ENCODE data around the gene RTEL1.

DNA sequence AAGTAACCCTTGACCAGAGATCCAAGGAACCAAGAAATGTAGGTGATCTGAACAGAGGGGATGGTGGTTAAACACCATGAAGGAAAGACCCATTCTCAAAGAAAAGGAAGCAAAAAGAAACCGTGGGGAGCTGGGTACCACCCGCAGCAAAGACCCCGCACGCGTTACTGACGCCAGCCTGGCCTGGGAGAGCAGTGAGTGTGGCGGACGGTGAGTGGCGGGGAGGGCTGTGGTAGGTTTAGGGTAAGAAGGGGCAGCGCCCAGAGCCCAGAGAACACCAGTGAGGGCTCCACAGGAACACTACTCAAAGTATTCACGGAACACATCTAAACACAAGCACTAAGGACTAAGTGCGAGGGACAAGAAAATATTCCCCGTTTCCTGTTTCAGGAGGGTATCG is 35.4 kb upstream of the RTEL1 start:
- TF ChIP-seq, protein P1, sequence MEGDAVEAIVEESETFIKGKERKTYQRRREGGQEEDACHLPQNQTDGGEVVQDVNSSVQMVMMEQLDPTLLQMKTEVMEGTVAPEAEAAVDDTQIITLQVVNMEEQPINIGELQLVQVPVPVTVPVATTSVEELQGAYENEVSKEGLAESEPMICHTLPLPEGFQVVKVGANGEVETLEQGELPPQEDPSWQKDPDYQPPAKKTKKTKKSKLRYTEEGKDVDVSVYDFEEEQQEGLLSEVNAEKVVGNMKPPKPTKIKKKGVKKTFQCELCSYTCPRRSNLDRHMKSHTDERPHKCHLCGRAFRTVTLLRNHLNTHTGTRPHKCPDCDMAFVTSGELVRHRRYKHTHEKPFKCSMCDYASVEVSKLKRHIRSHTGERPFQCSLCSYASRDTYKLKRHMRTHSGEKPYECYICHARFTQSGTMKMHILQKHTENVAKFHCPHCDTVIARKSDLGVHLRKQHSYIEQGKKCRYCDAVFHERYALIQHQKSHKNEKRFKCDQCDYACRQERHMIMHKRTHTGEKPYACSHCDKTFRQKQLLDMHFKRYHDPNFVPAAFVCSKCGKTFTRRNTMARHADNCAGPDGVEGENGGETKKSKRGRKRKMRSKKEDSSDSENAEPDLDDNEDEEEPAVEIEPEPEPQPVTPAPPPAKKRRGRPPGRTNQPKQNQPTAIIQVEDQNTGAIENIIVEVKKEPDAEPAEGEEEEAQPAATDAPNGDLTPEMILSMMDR (IDR thresholded peaks at IDR 0.05; ENCODE audit: poor library complexity, severe bottlenecking) = no peak
- no peak for TF ChIP-seq EZH2 (IDR thresholded peaks at IDR 0.05; ENCODE audit: borderline replicate concordance, insufficient read depth, low read length, poor library complexity, severe bottlenecking)
- no peak for TF ChIP-seq TAF1 (IDR thresholded peaks at IDR 0.05; ENCODE audit: low read depth)
- no peak for TF ChIP-seq RAD21 (conservative IDR thresholded peaks at IDR 0.05)
- TF ChIP-seq POLR2AphosphoS5 (IDR thresholded peaks at IDR 0.05) = no peak
- no peak for TF ChIP-seq SMC3 (conservative IDR thresholded peaks at IDR 0.05; ENCODE audit: poor library complexity)
- TF ChIP-seq EP300 (conservative IDR thresholded peaks at IDR 0.05; ENCODE audit: poor library complexity, severe bottlenecking) = no peak
- TF ChIP-seq, protein P2, sequence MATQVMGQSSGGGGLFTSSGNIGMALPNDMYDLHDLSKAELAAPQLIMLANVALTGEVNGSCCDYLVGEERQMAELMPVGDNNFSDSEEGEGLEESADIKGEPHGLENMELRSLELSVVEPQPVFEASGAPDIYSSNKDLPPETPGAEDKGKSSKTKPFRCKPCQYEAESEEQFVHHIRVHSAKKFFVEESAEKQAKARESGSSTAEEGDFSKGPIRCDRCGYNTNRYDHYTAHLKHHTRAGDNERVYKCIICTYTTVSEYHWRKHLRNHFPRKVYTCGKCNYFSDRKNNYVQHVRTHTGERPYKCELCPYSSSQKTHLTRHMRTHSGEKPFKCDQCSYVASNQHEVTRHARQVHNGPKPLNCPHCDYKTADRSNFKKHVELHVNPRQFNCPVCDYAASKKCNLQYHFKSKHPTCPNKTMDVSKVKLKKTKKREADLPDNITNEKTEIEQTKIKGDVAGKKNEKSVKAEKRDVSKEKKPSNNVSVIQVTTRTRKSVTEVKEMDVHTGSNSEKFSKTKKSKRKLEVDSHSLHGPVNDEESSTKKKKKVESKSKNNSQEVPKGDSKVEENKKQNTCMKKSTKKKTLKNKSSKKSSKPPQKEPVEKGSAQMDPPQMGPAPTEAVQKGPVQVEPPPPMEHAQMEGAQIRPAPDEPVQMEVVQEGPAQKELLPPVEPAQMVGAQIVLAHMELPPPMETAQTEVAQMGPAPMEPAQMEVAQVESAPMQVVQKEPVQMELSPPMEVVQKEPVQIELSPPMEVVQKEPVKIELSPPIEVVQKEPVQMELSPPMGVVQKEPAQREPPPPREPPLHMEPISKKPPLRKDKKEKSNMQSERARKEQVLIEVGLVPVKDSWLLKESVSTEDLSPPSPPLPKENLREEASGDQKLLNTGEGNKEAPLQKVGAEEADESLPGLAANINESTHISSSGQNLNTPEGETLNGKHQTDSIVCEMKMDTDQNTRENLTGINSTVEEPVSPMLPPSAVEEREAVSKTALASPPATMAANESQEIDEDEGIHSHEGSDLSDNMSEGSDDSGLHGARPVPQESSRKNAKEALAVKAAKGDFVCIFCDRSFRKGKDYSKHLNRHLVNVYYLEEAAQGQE (IDR thresholded peaks at IDR 0.05; ENCODE audit: borderline replicate concordance) = no peak
